ENCODE results near the gene UHMK1. TPM values are rescaled to one million over a fixed set of nuclear protein-coding genes. Genes with fewer than 3 reads are reported as not detected.

Gene UHMK1
- total RNA-seq, 1 experiment from 2014 or later, result 76.0 TPM

DNA sequence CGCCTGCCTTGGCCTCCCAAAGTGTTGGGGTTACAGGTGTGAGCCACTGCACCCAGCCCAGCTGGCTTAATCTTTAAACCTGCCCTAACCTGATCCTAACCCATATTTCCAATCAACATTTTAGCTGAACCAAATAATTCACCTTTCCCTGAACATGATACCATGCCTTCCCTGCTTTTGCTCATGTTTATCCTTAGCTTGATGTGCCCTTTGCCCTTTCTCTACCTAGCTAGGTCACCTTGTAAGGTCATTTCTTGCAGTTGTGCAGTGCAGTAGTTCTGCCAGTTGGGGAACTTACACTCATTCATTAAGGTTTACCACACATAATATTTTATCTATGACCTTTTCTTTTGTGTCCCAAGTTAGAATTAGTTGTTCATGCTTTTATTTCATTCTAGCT, 69.3 kb downstream of the UHMK1 start:
- H3K36me3 ChIP-seq (ENCODE audit: control insufficient read depth, insufficient read depth, low read length), result peaks cover 18% of the 10 kb centered on the region; the same call in 1 of the 2 replicates
- POLR2A ChIA-PET, result interaction anchor here (0.6 kb wide), 1 partner anchor 56 kb away, joined by 3 read pairs; no protein-coding TSS in a partner anchor
- no peaks in the 10 kb centered on the region for H3K9me3 ChIP-seq (ENCODE audit: control insufficient read depth, insufficient read depth, low read depth, low read length)
- H3K27ac ChIP-seq (ENCODE audit: low read length), result no peak overlapping the region
- no peak for DNase-seq (ENCODE audit: low read depth, low spot score)
- peaks cover 22% of the 10 kb centered on the region for H3K4me1 ChIP-seq (ENCODE audit: control insufficient read depth, insufficient read depth, low read length)
- intact Hi-C loops (cut with micrococcal nuclease; ENCODE audit: unreplicated experiment) (no loop called here), in situ Hi-C loops (cut with HindIII; ENCODE audit: low pct_unique_long_range_greater_than_20kb, low sequenced_read_pairs) (no loop called here)
- no peak for TF ChIP-seq SIN3A (IDR thresholded peaks at IDR 0.05; ENCODE audit: borderline replicate concordance, insufficient read depth, low read depth, low read length)
- no peak for TF ChIP-seq POLR2AphosphoS5 (IDR thresholded peaks at IDR 0.05; ENCODE audit: low read depth, low read length)
- no peak for TF ChIP-seq REST (IDR thresholded peaks at IDR 0.05; ENCODE audit: insufficient read depth in 1 of 2, low read depth in 2 of 2, low read length in 1 of 2)
- no peak for TF ChIP-seq TCF7L2 (IDR thresholded peaks at IDR 0.05; ENCODE audit: low read depth, low read length)
- no peak for TF ChIP-seq CTCF (IDR thresholded peaks at IDR 0.05)
- no TSS peak for BruUV-seq (replicated peaks)
- no peak overlapping the region for H3K4me3 ChIP-seq (ENCODE audit: low read depth in 2 of 2, low read length in 2 of 2)
- H3K27me3 ChIP-seq (ENCODE audit: control insufficient read depth, insufficient read depth, low read length), result no peaks in the 10 kb centered on the region
- CTCF ChIA-PET, result no interaction called here
- ATAC-seq, result no peak

DNA sequence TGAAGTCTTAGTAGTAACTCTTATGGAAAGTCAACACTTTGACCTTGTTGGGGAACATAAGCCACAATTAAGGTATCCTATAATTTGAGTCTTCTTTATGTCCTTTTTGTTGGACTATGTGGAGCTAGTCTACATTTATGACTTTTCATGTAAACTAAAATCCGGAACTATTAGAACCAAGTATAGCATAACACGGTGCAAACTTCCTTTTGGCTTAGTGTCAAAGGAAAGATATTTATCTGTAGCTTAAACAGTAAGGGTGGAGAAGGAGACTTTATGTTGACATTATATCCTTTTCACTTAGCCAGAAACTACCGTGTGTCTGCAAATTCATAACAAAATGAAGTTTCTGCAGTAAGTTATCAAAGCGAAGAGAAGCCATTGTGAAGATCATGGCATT, 71.2 kb downstream of the UHMK1 start:
- H3K4me1 ChIP-seq (ENCODE audit: control insufficient read depth, insufficient read depth, low read length), result peaks cover 23% of the 10 kb centered on the region
- ATAC-seq (no peak), DNase-seq (ENCODE audit: low read depth, low spot score) (no peak)
- in situ Hi-C loops (cut with HindIII; ENCODE audit: low pct_unique_long_range_greater_than_20kb, low sequenced_read_pairs) (no loop called here), intact Hi-C loops (cut with micrococcal nuclease; ENCODE audit: unreplicated experiment) (no loop called here)
- BruUV-seq (replicated peaks), result no TSS peak
- no peaks in the 10 kb centered on the region for H3K27me3 ChIP-seq (ENCODE audit: control insufficient read depth, insufficient read depth, low read length)
- H3K36me3 ChIP-seq (ENCODE audit: control insufficient read depth, insufficient read depth, low read length), result peaks cover 18% of the 10 kb centered on the region; the same call in 1 of the 2 replicates
- TF ChIP-seq CTCF (IDR thresholded peaks at IDR 0.05) (no peak), SIN3A (IDR thresholded peaks at IDR 0.05; ENCODE audit: borderline replicate concordance, insufficient read depth, low read depth, low read length) (no peak), TCF7L2 (IDR thresholded peaks at IDR 0.05; ENCODE audit: low read depth, low read length) (no peak), REST (IDR thresholded peaks at IDR 0.05; ENCODE audit: insufficient read depth in 1 of 2, low read depth in 2 of 2, low read length in 1 of 2) (no peak), POLR2AphosphoS5 (IDR thresholded peaks at IDR 0.05; ENCODE audit: low read depth, low read length) (no peak)
- no peak overlapping the region for H3K4me3 ChIP-seq (ENCODE audit: low read depth in 2 of 2, low read length in 2 of 2)
- no peaks in the 10 kb centered on the region for H3K9me3 ChIP-seq (ENCODE audit: control insufficient read depth, insufficient read depth, low read depth, low read length)
- ChIA-PET POLR2A (no interaction called here), CTCF (no interaction called here)
- H3K27ac ChIP-seq (ENCODE audit: low read length), result no peak overlapping the region

Measured in Panc1 (cell line).